Globus pallidus (tissue), 1 donor: ENCODE measurements around the gene SH3BGRL3.

ENCODE experiments used
- DNase-seq: peaks from one replicate; pipeline ENCODE4 v3.0.0-alpha.2; 2015; ENCODE audit warnings: low spot score

Gene SH3BGRL3

DNA sequence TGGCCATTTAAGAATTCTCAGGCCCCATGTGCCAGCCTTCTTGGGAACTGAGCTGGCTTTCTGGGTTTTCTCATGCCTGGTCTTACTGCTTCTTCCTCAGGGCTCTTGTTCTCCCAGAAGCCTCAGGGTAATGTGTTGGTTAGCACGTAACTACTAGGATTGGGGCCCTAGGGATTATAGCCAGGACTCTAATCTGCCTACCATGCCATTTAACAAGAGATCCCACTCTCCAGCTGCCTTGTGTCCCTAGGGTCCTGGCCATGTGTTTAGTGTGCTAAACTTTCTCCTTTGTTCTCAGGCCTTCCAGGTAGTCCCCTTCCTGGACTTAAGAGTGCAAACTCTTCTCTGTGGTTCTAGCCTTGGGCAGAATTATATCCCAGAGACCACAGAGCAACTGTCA is 2.2 kb upstream of the SH3BGRL3 start:
- no peak for DNase-seq

- no peak for DNase-seq
These were observed 1.6 kb upstream of the SH3BGRL3 start for GRCh38 chr1:26278303-26278702.

- DNase-seq: no peak
These were observed 996 bp upstream of the SH3BGRL3 start for GRCh38 chr1:26278724-26279455.

GRCh38 chr1:26280333-26281042 is 602 bp downstream of the SH3BGRL3 start:
- DNase-seq: no peak

- DNase-seq: no peak
These were observed 1.4 kb downstream of the SH3BGRL3 start for GRCh38 chr1:26281091-26281958.

- DNase-seq: no peak
These were observed 2.1 kb downstream of the SH3BGRL3 start for GRCh38 chr1:26281971-26282370.

GRCh38 chr1:26282401-26282918 is 2.6 kb downstream of the SH3BGRL3 start:
- no peak for DNase-seq

- DNase-seq: no peak
These were observed 3.5 kb downstream of the SH3BGRL3 start for GRCh38 chr1:26283279-26283853.

- no peak for DNase-seq
These were observed 4.1 kb downstream of the SH3BGRL3 start for GRCh38 chr1:26283871-26284596.

- DNase-seq: no peak
These were observed 4.9 kb downstream of the SH3BGRL3 start for GRCh38 chr1:26284597-26285347.

GRCh38 chr1:26285366-26286063 is 5.6 kb downstream of the SH3BGRL3 start:
- no peak for DNase-seq

- DNase-seq: no peak
These were observed 6.2 kb downstream of the SH3BGRL3 start for GRCh38 chr1:26286064-26286416.

DNA sequence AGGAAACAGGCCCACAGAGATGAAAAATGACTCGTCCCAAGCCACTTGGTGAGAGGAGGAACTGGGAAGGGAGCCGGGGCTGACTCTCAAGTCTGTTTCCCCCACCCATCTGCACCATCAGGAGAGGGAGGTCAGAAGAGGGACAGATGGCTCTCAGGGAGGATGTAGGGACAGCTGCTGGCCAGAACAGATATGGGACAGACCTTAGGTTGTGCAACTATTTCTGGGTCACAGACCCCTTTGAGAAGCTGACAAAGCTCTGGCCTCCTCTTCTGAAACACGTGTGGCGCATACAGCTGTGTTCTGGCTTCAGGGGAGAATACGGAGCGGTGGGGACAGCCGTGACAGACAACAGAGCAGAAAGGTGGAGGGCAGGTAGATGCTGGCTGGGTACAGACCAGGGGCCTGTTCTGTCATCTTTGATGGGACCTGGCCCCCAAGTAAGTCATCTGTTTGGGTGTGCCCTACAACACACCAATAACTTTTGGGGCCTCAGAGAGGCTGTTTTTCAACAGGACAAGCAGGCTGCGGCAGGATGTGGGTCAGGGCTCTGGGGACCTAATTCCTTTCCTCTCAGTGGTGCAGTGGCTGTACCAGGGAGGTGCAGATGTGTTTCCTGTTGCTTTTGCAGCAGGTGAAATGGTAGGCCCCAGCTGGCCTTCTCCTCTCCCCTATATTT is 7.3 kb downstream of the SH3BGRL3 start:
- no peak for DNase-seq

DNA sequence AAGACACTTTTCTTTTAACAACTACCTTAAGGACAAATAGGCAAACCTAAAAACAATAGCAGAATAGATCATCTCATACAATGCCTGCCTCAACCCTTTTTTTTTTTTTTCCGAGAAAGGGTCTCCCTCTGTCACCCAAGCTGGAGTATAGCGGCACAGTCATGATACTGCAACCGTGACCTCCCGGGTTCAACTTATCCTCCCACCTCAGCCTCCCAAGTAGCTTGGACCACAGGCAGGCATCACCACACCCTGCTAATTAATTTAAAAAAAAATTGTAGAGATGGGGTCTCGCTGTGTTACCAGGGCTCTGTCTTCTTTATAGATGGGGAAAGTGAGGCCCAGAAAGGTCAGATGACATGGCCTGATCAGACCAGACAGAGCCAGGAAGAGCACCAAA is 7.9 kb downstream of the SH3BGRL3 start:
- no peak for DNase-seq

GRCh38 chr1:26288311-26288941 is 8.5 kb downstream of the SH3BGRL3 start:
- DNase-seq: no peak

GRCh38 chr1:26289158-26290059 is 9.5 kb downstream of the SH3BGRL3 start:
- DNase-seq: no peak

DNA sequence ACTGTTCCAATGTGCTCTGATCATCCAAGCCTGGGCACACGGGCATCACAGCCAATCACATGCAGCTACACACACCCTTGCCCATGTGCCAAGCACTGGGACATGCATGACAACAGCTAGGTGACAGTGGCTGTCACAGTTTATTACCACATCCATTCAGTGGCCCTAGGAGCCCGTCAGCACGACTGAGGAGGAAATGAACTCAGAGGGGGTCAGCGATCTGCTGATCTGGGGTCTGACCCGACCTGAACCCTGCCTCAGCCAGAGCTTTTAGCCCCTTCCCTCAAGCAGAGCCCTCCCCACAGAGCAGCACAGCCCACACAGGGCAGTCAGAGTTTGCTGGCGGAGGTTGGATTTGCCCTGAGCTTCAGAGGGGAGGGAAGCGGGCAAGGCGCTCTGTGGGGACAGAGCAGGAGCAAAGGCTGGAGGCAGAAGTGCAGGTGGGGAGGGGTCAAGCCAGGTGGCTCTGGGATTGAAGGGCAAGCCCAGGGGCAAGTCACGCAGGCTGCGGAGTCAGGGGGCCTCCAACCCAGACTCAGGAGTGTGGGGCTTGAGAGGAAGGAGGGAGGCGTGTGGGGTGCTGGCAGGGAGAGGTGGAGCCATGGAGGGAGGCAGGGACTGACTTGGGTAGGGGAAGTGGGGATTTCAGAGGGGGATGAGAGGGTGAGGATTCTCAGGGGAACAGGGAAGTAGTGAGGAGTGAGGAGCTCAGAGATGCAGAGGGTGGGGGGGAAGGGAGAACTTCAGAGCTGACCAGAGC is 10.4 kb downstream of the SH3BGRL3 start:
- no peak for DNase-seq
